LoVo (cell line): Measurements from ENCODE around the gene AGPS.
"Not testable (repeated sequence)": the region's sequence is repeated elsewhere in the genome, so short reads cannot be mapped to it uniquely, and the experiment has no call there.

Source experiments
- DNase-seq: peaks from one replicate; pipeline ENCODE4 v3.0.0-alpha.2; 2016; ENCODE audit warnings: low spot score

Gene AGPS

DNA sequence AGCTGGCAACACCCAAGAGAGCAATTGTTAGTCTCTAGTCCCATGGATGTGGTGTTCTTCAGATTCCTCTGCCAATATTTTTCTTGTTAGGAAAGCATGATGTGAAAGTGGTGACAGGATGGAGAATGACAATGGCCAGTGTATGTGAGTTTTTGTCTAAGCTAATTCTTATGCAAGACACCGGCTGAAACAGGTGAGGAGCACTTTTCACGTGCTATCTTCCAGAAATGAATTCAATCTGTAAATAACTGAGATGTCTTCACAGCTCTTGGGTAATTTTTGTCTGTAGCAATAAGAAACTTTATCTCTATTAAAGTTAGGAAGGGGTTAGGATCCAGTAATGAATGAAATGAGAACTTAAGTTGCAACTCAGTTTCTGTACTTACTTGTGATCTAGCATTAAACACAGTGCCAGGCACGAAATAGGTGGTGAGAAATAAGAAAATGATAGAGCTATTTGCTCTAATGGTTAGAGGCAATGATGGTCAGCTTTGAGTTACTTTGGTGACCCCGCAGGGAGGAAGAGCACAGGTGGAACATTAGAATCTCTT, 676 bp upstream of the AGPS start:
- no peak for DNase-seq

DNA sequence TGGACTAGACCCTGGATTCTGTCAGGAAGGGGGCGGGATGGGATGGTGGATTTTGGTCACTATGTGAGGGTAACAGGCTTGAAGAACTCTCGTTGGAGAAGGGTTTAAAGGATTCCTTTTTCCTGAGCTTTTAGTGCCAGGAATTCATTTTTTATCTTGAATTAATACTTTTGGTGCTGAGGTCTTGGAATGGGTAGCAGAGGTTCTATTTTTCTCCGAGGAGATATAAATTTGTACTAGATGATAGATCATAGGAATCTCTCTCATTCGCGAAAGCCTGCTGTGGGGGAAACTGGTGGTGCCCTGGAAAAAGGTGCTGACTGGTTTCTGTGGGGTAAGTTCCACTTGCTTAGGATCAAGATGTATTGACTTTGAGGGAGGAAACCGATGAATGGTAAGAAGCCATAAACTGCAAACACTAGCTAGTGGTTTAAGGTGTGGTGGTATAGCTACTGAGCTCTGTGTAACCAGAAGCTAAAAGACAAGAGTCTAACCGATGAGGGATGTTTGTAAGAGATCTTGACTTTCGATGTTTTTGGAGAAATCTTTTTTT, 706 bp downstream of the AGPS start:
- peak; percentile 35 for DNase-seq

DNA sequence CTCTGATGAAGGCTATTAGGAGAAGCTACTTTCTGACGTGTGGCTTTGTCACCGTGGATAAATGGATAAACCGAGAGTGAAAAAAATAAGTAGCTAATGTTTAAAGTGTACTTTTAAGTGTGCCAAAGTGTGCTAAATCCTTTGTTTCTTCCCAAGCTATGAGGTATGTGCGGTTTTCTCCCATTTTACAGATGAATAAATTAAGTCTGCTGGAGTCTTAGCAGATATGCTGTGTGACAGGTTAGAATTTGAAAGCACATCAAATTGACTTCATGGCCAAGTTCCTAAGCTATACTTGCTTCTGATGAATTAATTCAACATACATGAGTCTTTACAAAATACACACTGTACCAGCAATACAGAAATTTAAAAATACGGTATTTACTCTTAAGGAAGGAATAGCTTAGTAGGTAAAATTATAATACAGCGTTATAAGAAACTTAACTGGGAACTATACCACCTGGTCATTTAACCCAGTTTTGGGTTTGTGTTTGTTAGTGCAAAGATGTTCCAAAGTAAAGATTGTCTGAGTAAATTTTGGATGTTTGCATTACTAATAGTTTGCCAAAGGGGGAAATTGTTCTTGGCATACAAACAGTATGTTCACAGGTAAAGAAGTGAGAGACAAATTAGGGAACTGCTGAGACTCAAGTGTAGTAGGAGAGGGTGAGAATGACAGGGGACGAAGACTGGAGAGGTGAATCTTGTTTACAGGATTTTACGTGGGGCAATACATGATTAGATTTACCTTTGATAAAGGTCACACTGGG, 1.4 kb downstream of the AGPS start:
- DNase-seq: no peak

DNA sequence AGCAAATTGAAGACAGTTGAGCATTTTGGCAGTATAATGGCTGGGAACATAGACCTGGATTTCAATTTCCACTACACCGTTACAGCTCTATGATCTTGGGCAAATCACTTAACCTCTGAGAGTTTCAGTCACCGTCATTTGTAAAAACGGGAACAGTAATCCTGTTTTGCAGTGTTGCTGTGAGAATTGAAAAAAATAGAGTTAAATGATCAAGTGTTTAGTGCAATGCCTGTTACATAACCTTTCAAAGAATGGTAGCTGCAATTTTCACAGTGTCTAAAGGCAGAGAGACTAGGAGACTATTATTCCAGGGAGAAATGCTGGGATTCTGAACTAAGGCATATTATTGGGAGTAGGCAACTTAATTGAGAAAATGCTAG, 2.0 kb downstream of the AGPS start:
- no peak for DNase-seq

DNA sequence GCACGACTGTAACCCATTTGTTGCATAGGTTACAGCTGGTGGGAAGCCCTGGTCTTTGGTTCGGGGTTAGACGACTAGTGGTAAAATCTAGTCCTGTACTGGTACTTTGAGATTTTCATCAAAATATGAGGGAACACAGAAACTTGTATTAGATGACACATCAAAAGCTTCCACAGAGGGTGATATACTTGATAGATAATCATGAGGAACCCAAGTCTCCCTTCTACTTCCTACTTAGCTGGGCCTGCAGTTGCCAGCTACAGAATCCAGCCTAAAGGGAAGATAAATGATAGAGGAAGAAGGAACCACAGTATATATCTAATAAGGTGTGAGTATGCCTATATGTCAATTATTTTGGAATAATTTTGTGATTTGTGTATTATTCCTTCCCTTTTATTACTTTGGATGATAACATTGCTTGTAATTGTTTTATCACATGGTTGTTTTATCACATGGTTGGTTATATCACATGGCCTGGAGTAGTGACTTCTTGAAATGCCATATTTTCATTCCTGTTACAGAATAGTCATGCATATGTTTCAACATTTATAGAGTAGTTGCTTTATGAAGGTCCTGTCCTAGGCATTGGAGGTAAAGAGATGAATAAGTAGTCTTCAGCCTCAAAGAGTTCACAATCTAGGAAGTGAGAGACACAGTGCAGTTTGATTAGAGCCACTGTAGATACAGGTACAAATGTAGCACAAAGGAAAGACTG, 2.9 kb downstream of the AGPS start:
- no peak for DNase-seq

DNA sequence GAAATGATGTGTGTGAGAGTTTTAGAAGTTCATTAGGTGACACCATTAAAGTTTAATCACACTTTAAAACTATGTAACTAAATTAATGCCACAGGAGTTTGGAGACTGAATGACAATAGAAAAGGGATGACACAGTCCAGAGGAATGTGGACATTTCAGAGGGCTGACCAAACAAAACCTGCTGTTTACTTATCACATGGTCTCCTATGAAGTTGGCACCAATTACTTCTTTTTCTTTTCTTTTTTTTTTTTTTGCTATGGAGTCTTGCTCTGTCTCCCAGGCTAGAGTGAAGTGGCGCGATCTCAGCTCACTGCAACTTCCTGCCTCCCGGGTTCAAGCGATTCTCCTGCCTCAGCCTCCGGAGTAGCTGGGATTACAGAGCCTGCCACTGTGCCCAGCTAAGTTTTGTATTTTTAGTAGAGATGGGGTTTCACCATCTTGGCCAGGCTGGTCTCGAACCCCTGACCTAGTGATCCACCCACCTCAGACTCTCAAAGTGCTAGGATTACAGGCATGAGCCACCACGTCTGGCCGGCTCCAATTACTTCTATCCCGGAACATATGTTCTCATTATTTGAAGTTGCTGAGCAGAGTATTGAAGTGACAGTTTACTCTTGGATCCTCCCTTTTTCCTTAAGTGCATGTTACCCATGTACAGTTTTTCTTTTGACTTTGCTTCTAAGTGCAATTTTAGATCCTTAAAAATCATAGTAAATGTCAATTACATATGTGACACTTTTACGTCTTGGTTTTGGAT, 4.3 kb downstream of the AGPS start:
- DNase-seq: peak; percentile 52

DNA sequence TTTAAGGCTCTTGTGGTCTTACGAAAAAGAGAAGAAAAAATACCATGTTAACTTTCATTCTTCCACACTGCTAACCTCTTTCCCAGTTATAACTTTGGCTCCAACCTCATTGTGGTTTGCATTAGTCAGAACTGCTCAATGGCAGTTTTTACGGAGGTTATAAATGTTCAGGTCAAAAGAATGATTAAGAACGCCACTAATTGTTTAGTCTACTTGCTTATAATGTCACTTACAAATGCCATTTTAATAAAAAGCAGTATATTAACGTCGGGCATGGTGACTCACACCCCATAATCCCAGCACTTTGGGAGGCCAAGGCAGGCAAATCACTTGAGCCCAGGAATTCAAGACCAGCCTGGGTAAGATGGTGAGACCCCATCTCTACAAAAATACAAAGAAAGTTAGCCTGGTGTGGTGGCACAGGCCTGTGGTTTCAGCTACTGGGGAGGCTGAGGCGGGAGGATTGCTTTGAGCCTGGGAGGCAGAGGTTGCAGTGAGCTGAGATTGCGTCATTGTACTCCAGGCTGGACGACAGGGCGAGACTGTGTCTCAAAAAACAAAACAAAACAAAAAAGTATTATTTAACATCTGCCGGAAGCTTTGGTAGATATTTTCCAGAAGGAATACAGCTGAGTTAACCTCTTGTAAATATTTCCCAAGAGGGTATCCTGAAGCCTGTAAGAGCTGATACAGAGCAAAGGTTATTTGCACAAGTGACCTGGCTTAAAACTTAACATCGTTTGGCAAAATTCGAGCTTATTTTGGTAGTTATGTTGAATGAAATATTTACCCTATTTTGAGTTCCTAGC, 5.1 kb downstream of the AGPS start:
- DNase-seq: peak; percentile 44

DNA sequence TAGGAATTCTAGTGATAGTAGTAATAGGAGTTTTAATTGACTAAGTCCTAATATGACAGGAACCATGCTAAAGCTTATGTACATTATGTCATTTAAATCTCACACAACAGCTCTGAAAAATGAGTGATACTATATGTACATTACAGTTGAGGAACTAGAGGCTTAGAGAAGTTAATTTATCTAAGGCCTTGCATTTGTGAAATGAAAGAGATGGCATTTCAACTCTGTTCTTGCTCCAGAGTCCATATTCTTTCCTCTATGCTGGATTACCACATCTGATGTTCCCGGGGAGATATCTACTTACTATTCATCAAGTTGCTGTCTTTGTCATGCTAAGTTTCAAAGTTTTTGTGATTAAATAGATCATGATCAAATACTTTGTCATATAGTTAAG, 5.7 kb downstream of the AGPS start:
- no peak for DNase-seq

DNA sequence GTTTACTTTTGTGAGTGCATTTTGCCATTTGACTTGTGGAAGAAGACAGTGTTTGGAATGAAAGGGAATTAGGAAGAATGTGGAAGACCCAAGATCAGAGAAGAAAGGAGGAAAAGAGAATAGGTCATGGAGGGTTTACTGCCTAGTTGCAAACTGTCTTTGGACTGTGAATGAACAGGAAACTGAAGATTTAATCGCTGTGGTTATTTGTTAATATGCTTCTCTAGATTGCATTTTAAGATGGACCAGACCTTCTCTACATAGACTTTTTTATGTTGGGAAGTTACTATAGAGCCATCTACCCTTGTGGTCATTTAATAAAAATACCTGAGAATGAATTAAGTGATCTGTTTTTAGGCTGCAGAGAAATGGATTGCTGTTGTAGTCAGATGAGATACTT, 6.2 kb downstream of the AGPS start:
- DNase-seq: no peak

DNA sequence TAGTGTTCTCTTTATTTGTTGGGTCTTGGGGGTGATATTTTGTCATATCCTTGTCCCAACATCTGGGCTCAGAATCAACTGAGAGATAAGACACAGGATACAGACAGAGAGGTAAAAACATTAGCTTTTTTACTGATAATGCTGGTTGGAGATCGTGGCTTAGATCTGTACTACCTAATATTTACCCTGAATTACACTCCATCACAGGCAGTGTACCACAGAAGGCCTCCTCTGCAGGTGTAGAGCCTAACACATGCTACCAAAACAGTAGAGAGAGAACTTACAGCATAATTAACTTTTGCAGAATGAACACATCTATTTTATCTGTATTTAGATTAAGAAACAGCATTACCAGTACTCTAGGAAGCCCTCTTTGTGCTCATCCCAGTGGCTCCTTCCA, 6.8 kb downstream of the AGPS start:
- no peak for DNase-seq

DNA sequence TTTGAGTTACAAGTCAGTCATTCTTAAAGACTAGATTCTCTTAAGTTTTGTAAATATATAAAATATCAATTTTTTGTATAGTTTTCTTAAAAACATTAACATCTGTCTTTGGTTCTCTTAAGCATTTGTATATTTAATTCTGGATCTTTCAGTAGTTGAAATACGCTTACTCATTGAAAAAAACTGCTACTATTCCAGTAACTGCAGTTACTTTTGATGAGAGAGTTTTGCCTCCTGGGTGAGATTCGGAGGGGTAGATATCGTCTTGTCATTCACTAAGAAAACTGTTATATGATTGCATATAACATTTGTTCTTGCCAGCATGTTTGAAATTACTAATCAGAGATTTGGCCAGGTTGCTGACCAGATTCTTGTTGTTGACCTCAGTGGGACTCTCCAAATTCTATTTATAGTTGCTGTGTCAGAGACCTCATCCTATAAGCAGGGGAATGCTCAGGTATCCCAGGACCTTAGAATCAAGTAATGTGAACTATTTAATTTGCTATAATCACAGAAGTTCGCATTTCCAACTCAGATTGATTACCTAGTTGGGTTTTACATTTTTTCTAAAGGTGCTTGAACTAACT, 7.9 kb downstream of the AGPS start:
- no peak for DNase-seq

DNA sequence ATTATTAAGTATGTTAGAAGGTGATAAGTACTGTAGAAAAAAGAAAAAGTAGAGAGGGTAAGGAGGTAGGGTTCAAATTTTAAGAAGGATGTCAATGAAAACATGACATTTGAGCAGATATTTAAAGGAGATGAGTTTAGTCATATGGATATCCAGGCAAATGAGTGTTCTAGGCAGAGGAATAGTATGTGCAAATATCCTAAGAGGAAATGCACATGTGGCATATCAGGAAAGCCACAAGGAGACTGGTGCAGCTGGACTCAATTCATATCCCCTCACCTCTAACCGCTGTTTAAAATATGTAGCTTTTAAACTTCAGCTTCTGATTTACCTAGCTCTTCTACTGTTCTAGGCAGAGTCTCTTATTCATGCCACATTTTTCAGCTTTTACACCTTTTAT, 9.5 kb downstream of the AGPS start:
- no peak for DNase-seq

DNA sequence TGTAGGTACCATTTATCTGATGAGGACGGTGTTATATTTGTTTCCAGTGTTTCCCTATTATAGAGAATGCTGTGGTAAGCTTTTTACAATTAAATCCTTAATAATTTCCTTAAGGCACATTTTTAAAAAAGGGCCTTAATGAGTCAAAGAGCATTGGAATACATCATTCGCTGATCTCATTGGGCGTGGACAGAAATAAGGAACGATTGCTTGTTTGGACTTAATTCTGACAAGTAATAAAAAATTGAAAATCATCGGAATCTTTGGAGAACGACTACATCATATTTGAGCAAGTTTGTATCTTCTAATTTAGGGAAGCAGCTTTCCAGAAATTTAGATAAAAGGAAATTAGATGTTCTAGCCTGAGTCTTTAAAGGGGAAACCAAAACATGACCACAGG, 11.3 kb downstream of the AGPS start:
- no peak for DNase-seq

DNA sequence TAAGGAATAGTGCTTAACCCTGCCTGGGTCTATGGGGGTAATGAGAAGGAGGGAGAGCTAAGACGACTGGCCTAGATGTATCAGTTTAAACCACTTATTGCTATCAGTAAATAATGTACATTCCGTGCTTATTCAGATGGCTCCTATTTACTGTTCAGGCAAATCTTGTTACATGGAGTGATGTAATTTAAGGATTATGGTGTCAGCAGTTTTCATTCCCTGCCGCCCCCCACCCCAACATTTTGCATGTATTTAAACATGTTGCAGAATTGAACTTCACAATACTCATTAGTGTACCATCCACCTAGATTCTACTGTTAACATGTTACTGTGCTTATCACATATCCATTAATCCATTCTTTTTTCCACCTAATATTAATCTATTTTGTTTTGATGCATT, 11.7 kb downstream of the AGPS start:
- no peak for DNase-seq

DNA sequence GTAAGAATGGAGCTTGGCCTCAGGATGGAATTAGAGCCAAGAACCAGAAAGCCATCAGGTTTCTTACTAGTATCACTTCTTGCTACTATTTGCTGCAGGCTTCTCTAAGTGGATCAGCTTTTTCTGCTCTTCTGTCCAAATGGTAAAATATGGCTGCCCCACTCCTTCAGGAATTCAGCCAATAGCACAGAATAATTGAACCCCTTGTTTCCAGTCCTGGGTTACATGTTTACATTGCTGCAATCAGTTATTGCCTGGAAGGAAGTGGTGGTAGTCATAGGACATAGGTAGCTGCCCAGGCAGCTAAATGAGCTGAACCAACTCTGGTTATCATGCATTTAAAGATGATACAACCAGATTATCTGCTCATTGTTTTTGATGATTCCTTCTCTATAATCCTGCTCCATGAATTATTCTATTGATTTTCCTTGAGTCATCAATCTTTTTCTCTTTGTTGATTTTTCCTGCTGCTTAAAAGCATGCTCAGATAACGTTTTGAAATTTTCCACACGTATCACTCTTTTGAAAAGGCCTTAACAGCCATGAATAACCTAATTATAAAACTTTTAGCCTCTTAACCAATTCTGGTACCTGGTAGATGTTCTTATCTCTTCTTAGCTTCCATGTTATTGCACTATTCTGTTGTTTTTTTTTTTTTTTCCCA, 12.6 kb downstream of the AGPS start:
- no peak for DNase-seq

DNA sequence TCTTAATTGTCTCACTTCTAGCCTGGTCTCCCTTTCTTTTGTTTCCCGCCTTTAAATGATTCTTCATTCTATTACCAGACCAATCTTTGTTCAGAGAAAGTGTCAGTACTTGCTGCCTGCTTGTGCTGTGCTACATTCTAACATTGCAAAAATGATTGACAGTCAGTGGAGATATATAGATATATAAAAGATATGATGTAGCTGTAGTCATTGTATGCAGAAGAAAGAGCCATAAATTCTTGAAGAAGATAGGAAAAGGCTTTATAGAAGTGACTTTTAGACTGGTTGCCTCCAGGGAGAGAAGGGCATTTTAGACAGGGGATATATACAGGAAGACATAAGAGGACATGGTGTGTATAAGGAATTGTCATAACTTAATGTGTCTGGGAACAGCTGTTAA, 13.6 kb downstream of the AGPS start:
- DNase-seq: no peak

DNA sequence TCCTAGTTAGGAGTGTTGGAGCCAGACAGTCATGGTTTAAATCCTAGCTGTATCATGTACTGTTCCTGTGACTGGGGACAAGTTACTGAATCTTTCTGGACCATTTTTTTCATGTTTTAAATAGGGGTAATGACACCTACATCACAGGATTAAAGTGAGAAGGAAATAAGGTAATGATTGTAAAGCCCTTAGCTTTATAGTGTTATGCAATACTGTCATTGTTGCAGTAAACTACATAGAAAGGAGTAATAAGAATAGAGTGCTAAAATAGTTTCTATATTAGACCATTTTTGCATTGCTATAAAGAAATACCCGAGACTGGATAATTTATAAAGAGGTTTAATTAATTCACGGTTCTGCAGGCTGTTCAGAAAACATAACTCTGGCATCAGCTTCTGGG, 14.5 kb downstream of the AGPS start:
- DNase-seq: no peak

DNA sequence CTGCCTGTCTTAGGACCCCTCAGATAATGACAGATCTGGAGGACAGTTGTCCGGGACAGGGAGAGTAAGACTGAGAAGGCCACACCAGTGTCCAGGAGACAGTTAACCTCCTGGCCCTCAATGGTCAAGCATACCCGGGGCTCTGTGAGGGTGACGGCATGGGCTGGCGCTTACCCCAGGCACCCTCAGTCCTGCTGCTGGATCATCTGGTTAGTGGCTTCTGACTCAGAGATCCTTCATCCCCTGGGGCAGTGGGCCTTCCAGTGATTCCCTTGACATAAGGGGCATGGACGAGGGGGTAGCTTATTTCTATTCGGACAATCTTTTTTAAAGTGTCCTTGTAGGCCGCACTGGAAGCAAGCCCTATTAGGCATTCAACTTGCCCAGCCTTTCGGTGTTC, 18.1 kb downstream of the AGPS start:
- DNase-seq: not testable (repeated sequence)

DNA sequence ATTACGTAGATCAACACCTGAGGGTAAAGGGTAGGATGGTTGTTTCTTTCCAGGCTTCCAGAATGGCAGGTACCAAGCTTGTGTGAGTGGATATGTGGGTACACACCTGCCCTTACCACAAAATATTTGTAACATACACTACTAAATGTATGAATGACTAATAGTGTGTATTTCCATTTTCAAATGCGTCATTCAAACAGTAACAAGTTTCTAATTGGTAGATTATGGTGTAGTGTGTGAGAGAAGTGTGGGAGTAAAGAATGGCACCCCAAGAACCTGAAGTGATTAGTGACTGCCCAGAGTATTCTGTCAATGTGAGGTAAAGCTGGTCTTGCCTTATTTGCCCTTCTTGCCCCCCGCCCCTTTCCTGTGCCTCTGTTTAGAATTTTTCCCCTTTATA, 21.1 kb downstream of the AGPS start:
- DNase-seq: no peak

DNA sequence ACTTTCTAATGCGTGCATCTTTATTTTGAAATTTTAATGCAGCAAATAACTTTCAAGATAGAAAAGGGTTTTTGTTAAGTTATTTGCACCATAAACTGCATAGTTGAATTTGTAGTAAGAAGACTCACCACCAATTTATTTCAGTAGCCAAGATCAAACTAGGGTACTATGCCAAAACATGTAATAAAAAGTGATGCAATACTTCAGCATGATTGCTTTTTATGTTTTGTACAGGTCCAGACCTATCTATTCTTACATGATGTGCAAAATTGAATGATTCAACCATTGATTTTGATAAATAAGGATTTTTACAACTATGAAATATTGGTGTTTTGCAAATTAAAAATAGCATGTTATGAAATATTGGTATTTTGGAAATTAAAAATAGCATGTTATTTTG, 26.7 kb downstream of the AGPS start:
- DNase-seq: peak; percentile 67

DNA sequence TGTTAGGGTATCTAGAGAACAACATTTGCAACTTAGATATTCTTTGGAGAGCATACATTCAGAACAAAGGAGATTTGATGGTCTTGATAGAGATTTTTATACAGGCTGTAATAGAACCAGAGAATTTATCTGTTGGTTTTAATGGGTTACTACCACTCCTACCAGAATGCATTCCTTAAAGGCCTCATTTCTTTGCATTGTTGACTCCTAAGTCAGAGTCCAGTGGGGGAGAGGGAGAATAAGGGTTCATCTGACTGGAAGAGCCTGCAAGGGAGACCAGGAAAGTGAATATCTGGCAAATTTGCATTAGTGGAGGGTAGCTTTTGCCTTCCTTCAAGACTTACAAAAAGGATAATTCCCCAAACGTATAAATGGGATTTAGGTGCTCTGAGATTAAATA, 29.7 kb downstream of the AGPS start:
- no peak for DNase-seq
